Upper lobe of left lung (tissue), 4 donors: ENCODE measurements around the gene GALNT10.

Experiments used
- EP300 ChIP-seq, 4 donors: sonication (generic); formaldehyde crosslinking; IDR thresholded peaks; one replicate each; pipeline ENCODE4 v1.5.1; 2017; ENCODE audit warnings: antibody characterized with exemption in 4 of 4, control low read depth in 2 of 4
- POLR2A ChIP-seq, 4 donors: fragments of 450-650 bp; IDR thresholded peaks; one replicate each; pipeline ENCODE4 v1.5.1; 2016 to 2017; ENCODE audit warnings: antibody characterized with exemption in 4 of 4, mild to moderate bottlenecking in 2 of 4
- POLR2AphosphoS5 ChIP-seq, 2 donors: sonication (generic); formaldehyde crosslinking; IDR thresholded peaks; one replicate each; pipeline ENCODE4 v1.5.1; 2017; ENCODE audit warnings: antibody characterized with exemption in 2 of 2
- TF ChIP-seq, protein P1 (sequence below), 6 experiments: fragments of 450-650 bp in 4 of 6; fragments of 200-600 bp in 2 of 6; sonication (generic) in 2 of 6; IDR thresholded peaks; one replicate each; pipeline ENCODE4 v1.5.1; 2016 to 2019; ENCODE audit warnings: antibody characterized with exemption in 6 of 6

DNA sequence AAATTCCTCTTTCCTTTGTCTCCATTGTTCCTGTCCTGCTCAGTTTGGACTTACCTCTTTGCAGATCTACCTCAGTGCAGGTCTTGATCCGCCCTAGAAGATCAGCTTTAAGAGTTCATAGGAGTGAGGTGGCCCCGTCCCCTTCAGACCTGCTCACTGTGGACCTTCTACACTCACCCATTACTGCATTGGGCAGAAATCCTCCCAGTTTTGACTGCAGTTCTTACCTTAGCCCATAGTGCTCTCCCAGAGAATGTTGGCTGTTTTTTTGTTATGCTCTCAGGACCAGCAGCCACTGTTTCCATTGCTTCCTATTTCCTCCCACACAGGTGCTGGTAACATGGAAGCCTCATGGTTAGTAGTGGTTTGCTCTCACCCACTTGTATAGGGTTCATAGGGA is 63.3 kb downstream of the GALNT10 start:
- TF ChIP-seq, protein P1, sequence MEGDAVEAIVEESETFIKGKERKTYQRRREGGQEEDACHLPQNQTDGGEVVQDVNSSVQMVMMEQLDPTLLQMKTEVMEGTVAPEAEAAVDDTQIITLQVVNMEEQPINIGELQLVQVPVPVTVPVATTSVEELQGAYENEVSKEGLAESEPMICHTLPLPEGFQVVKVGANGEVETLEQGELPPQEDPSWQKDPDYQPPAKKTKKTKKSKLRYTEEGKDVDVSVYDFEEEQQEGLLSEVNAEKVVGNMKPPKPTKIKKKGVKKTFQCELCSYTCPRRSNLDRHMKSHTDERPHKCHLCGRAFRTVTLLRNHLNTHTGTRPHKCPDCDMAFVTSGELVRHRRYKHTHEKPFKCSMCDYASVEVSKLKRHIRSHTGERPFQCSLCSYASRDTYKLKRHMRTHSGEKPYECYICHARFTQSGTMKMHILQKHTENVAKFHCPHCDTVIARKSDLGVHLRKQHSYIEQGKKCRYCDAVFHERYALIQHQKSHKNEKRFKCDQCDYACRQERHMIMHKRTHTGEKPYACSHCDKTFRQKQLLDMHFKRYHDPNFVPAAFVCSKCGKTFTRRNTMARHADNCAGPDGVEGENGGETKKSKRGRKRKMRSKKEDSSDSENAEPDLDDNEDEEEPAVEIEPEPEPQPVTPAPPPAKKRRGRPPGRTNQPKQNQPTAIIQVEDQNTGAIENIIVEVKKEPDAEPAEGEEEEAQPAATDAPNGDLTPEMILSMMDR (IDR thresholded peaks at IDR 0.05), result no peak
- TF ChIP-seq POLR2A (IDR thresholded peaks at IDR 0.05) (no peak), EP300 (IDR thresholded peaks at IDR 0.05) (no peak), POLR2AphosphoS5 (IDR thresholded peaks at IDR 0.05) (no peak)
